Activated naive CD4-positive, alpha-beta T cell treated with anti-CD3 and anti-CD28 coated beads, Interleukin-2, amount 50 U/mL, for 24 hours (primary cell): ENCODE data around the gene TNK2.
"Not testable (repeated sequence)": the region's sequence is repeated elsewhere in the genome, so short reads cannot be mapped to it uniquely, and the experiment has no call there.

ENCODE experiments used
- H3K27ac Mint-ChIP-seq: one replicate; pipeline ENCODE4 v1.8.0; 2021; ENCODE audit warnings: mild to moderate bottlenecking, mixed read lengths
- H3K27me3 Mint-ChIP-seq: one replicate; pipeline ENCODE4 v1.8.0; 2021; ENCODE audit warnings: mixed read lengths
- H3K36me3 Mint-ChIP-seq: one replicate; pipeline ENCODE4 v1.8.0; 2021; ENCODE audit warnings: mixed read lengths
- H3K4me1 Mint-ChIP-seq: one replicate; pipeline ENCODE4 v1.8.0; 2021; ENCODE audit warnings: mixed read lengths
- H3K4me3 Mint-ChIP-seq: one replicate; pipeline ENCODE4 v1.8.0; 2021; ENCODE audit warnings: mild to moderate bottlenecking, mixed read lengths
- H3K9me3 Mint-ChIP-seq: one replicate; pipeline ENCODE4 v1.8.0; 2021; ENCODE audit warnings: mixed read lengths

The TNK2 gene

DNA sequence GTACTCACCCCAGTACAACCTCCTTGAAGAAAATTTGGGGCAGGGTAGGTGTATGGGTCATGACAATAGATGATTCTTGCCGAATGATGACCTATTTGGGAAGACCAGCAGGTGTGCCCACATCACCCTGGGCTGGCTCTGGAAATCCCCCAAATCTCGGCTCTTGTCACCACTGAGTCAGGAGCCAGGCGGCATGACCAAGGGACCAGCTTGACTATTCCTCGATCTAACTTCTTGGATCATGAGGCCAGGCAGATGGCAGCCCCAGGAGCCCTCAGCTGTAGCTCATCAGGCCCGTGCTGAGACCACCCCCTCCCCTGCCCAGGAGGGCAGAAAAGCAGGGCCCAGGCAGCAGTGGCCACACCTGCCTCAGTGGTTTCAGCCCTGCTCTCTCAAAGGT is 87.5 kb downstream of the TNK2 start:
- Mint-ChIP-seq H3K9me3 (no peaks in the 10 kb centered on the region), H3K36me3 (no peaks in the 10 kb centered on the region), H3K27ac (no peak overlapping the region), H3K4me3 (no peak overlapping the region), H3K27me3 (no peaks in the 10 kb centered on the region), H3K4me1 (no peaks in the 10 kb centered on the region)

DNA sequence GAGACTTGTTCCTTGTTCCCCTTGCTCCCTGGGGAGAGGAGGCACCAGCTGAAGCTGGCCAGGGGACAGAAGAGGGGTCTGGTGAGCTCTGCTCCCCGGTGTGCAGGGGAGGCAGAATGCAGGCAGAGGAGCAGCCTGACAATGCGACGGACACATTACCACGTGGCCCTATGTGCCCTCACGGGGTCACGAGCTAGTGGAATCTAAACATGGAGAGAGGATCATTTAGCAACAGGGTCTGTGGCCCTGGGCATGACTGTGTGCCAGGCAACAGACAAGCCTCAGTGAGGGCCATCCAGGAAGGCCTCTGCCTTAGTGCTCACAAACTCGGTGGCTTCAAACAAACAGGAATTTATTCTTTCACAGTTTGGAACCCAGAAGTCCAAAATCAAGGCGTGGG is 88.2 kb downstream of the TNK2 start:
- Mint-ChIP-seq H3K27ac (no peak overlapping the region), H3K9me3 (no peaks in the 10 kb centered on the region), H3K4me3 (no peak overlapping the region), H3K27me3 (no peaks in the 10 kb centered on the region), H3K36me3 (no peaks in the 10 kb centered on the region), H3K4me1 (no peaks in the 10 kb centered on the region)

DNA sequence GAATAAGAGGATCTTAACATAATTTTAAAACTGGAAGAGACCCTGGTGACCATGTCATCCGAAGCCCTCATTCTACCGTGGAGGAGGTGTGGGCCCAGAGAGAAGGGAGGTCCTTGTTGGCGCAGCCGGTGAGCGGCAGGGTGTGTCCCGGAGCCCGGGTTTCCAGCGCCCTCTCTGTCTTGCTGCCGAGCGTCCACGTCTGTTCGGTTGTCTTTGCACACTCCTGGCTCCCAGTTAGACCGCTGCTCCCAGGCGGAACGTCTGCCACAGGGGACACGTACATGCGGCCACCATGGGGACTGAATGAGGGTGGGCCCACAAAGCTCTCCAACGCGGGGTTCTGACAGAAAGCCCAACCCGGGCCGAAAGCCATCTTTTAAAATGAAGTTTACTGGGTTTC is 90.0 kb downstream of the TNK2 start:
- Mint-ChIP-seq H3K9me3 (no peaks in the 10 kb centered on the region), H3K27me3 (no peaks in the 10 kb centered on the region), H3K4me1 (no peaks in the 10 kb centered on the region), H3K27ac (no peak overlapping the region), H3K36me3 (no peaks in the 10 kb centered on the region), H3K4me3 (no peak overlapping the region)

DNA sequence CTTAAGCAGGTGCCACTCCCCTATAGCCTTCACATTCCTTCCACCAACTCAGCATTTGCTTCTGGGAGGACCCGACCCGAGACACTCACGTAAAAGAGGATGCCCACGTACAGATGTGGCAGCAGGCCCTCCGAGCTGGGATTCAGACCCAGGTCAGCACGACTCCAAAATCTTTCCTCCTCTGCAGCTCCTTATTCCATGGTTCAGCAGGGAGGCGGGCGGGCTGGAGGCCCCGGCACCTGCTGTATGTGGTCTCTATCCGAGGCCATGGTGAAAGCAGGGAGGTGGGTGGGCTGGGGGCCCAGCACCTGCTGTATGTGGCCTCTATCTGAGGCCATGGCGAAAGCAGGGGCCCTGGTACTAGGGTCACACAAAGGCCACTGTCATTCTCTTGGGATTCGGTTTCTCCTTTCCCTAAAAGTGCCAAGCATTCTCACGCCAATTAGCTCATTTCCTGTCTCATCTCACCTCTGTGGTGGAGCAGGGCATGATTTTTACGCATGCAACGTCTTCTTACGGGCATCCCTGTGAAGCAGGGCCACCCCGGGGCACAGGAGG is 90.7 kb downstream of the TNK2 start:
- Mint-ChIP-seq H3K9me3 (no peaks in the 10 kb centered on the region), H3K4me1 (no peaks in the 10 kb centered on the region), H3K36me3 (no peaks in the 10 kb centered on the region), H3K27me3 (no peaks in the 10 kb centered on the region), H3K4me3 (no peak overlapping the region), H3K27ac (no peak overlapping the region)

DNA sequence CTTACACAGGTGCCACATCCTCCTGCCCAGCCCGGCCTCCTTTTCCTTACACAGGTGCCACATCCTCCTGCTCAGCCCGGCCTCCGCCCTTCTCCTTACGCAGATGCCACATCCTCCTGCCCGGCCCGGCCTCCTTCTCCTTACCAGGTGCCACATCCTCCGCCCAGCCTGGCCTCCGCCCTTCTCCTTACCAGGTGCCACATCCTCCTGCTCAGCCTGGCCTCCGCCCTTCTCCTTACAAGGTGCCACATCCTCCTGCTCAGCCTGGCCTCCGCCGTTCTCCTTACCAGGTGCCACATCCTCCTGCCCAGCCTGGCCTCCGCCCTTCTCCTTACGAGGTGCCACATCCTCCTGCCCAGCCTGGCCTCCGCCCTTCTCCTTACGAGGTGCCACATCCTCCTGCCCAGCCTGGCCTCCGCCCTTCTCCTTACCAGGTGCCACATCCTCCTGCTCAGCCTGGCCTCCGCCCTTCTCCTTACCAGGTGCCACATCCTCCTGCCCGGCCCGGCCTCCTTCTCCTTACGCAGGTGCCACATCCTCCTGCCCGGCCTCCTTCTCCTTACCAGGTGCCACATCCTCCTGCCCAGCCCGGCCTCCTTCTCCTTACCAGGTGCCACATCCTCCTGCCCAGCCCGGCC is 92.0 kb downstream of the TNK2 start:
- H3K4me3 Mint-ChIP-seq, H3K9me3 Mint-ChIP-seq, H3K27me3 Mint-ChIP-seq, H3K4me1 Mint-ChIP-seq, H3K36me3 Mint-ChIP-seq, H3K27ac Mint-ChIP-seq: not testable (repeated sequence)

DNA sequence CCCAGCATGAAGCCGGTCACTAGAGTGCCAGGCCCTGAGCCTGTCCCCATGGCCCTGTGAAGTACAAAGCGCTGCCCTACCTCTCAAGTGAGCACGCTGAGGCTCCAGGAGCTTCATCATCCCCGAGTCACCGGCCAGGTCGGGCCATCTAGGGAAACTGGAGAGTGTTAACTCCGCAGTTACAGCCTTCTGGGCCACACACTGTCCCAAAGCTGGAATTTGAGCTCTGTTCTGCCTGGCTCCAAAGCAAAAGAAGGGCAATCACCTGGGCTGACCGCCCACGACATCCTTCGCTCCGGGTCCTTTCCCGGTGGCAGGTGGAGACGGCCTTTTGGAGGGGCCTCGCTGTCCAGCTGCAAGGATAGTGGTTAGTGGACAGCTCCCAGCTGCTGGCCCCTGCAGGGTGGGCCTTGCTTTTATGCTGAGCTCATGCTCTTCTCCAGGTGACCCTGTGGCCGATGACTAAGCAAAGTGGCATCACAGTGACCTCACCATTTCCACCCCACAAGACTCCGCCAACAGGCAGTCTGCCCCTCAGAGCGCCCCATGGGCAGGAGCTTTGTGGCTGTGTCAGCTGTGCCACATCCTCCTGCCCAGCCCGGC is 93.1 kb downstream of the TNK2 start:
- Mint-ChIP-seq H3K36me3 (no peaks in the 10 kb centered on the region), H3K27ac (no peak overlapping the region), H3K27me3 (no peaks in the 10 kb centered on the region), H3K9me3 (no peaks in the 10 kb centered on the region), H3K4me1 (no peaks in the 10 kb centered on the region), H3K4me3 (no peak overlapping the region)

DNA sequence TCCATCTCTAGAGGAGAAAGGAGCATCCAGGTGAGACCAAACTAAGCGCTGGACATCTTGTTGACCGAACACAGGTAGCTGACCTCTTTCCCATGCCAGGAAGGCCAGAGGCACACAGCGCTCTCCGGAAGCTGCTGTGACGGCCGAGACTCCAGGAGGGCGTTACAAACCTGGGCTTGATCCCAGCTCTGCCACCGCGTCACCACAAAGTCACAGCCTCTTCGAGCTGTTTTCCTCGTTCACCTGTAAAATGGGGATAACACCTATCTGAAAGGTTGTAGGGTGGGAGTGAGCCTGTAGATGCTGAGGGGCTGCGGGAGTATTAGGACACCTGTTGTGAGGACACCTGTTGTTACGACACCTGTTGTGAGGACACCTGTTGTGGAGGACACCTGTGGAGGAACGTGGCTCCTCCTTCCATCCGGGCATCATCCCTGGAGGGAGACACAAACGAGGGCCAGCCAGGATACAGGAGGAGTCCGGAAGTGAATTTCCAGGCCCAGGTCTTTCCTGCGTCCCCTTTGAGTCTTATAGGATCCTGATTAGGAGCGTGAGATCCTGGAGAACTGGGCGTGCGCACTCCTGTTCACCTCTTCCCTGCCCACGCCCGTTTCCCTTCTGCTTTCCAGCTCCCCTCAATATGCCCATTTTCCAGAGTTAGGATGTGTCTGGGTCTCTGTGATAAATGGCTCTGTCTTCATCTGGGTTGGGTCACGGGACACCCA is 94.3 kb downstream of the TNK2 start:
- H3K27ac Mint-ChIP-seq: no peak overlapping the region
- no peak overlapping the region for H3K4me3 Mint-ChIP-seq

More for the DNA sequence above, 94.3 kb downstream of the TNK2 start:
- Mint-ChIP-seq H3K36me3 (no peaks in the 10 kb centered on the region), H3K27me3 (no peaks in the 10 kb centered on the region), H3K9me3 (no peaks in the 10 kb centered on the region), H3K4me1 (no peaks in the 10 kb centered on the region)
